Sciatic nerve (tissue), 2 donors: ENCODE results near the gene PLS3. TPM values are rescaled to one million over a fixed set of nuclear protein-coding genes. Genes with fewer than 3 reads are reported as not detected.
"Not testable (repeated sequence)": the region's sequence is repeated elsewhere in the genome, so short reads cannot be mapped to it uniquely, and the experiment has no call there.

ENCODE experiments used
- ATAC-seq: fragments of 200-7000 bp; cut with Tn5 transposase; one replicate; pipeline ENCODE4 v1.9.1; 2020; ENCODE audit warnings: mild to moderate bottlenecking, moderate library complexity
- DNase-seq: peaks from one replicate; pipeline ENCODE4 v3.0.0-alpha.2; 2020; ENCODE audit warnings: low spot score
- intact Hi-C: fragments of 100-400 bp; cut with DNase I; formaldehyde crosslinking; loops from one replicate; pipeline ENCODE4 v1.14.2; 2022
- total RNA-seq: library from RNA; stranded (reverse); fragmentation: NEBNext Ultra II Directional; extraction: Animal tissue kit (Norgen Biotek cat#: 25700); gene quantifications from one replicate; pipeline ENCODE4 v1.2.1, GENCODE V29; 2021
- donor health status: DM: no; HTN: no; CAD: no.
- donor health status: DM: no; HTN: no; CAD: no.

The PLS3 gene
- 127 TPM for total RNA-seq

- intact Hi-C loops: no loop called here
- peak; percentile 89 for DNase-seq
- ATAC-seq: peak; percentile 95
Observed at GRCh38 chrX:115560978-115561604, at the start of gene PLS3. TSS of gene PLS3 (plus strand) at chrX:115561174. CDS start at chrX:115610251, 49,077 bp downstream.

- intact Hi-C loops: no loop called here
- no peak for DNase-seq
Observed at GRCh38 chrX:115518113-115518512, 42.9 kb upstream of the PLS3 start.

GRCh38 chrX:115521741-115522140, 39.2 kb upstream of the PLS3 start:
- DNase-seq: no peak
- peak; percentile 61 for ATAC-seq
- intact Hi-C loops: no loop called here

More at GRCh38 chrX:115518113-115518512, 42.9 kb upstream of the PLS3 start:
- ATAC-seq: no peak

GRCh38 chrX:115522952-115523351, 38.0 kb upstream of the PLS3 start:
- intact Hi-C loops: no loop called here
- DNase-seq (no peak), ATAC-seq (no peak)

GRCh38 chrX:115525486-115525885, 35.5 kb upstream of the PLS3 start:
- no peak for DNase-seq
- intact Hi-C loops: no loop called here
- ATAC-seq: no peak

- no peak for DNase-seq
- no peak for ATAC-seq
- intact Hi-C loops: no loop called here
Observed at GRCh38 chrX:115531818-115532403, 29.1 kb upstream of the PLS3 start.

GRCh38 chrX:115533485-115533884, 27.5 kb upstream of the PLS3 start:
- intact Hi-C loops: no loop called here
- ATAC-seq: no peak
- no peak for DNase-seq

- DNase-seq: no peak
- ATAC-seq: no peak
- intact Hi-C loops: no loop called here
Observed at GRCh38 chrX:115534383-115534782, 26.6 kb upstream of the PLS3 start.

GRCh38 chrX:115535421-115535820, 25.6 kb upstream of the PLS3 start:
- intact Hi-C loops: no loop called here
- ATAC-seq (no peak), DNase-seq (no peak)

GRCh38 chrX:115535844-115536243, 25.1 kb upstream of the PLS3 start:
- DNase-seq: no peak
- intact Hi-C loops: no loop called here
- ATAC-seq: no peak

- intact Hi-C loops: no loop called here
- no peak for ATAC-seq
Observed at GRCh38 chrX:115539841-115540240, 21.1 kb upstream of the PLS3 start.

GRCh38 chrX:115541045-115541444, 19.9 kb upstream of the PLS3 start:
- intact Hi-C loops: not testable (repeated sequence)

More at GRCh38 chrX:115539841-115540240, 21.1 kb upstream of the PLS3 start:
- no peak for DNase-seq

GRCh38 chrX:115547448-115547847, 13.5 kb upstream of the PLS3 start:
- intact Hi-C loops: no loop called here
- ATAC-seq (no peak), DNase-seq (no peak)

More at GRCh38 chrX:115541045-115541444, 19.9 kb upstream of the PLS3 start:
- DNase-seq, ATAC-seq: not testable (repeated sequence)

GRCh38 chrX:115549008-115549407, 12.0 kb upstream of the PLS3 start:
- intact Hi-C loops: no loop called here
- ATAC-seq: no peak
- DNase-seq: no peak

GRCh38 chrX:115553171-115553570, 7.8 kb upstream of the PLS3 start:
- intact Hi-C loops: no loop called here
- ATAC-seq (no peak), DNase-seq (no peak)

GRCh38 chrX:115559672-115560071, 1.3 kb upstream of the PLS3 start:
- ATAC-seq (no peak), DNase-seq (no peak)
- intact Hi-C loops: no loop called here

GRCh38 chrX:115560211-115560977, 580 bp upstream of the PLS3 start:
- intact Hi-C loops: no loop called here
- ATAC-seq (no peak), DNase-seq (no peak)

GRCh38 chrX:115561605-115562479, 868 bp downstream of the PLS3 start:
- DNase-seq (peak; percentile 73), ATAC-seq (peak; percentile 80)
- intact Hi-C loops: no loop called here

- DNase-seq (no peak), ATAC-seq (peak; percentile 11)
Observed at GRCh38 chrX:115562480-115562847, 1.5 kb downstream of the PLS3 start.

More at GRCh38 chrX:115562480-115562847, 1.5 kb downstream of the PLS3 start:
- intact Hi-C loops: no loop called here
